Ureter (tissue), 1 donor: ENCODE measurements around the gene LUZP1. TPM values are rescaled to one million over a fixed set of nuclear protein-coding genes. Genes with fewer than 3 reads are reported as not detected.
"Not testable (repeated sequence)": the region's sequence is repeated elsewhere in the genome, so short reads cannot be mapped to it uniquely, and the experiment has no call there.

Experiments
- DNase-seq: peaks from one replicate; pipeline ENCODE4 v3.0.0-alpha.2; 2020; ENCODE audit warnings: low spot score
- total RNA-seq: library from RNA; stranded (reverse); gene quantifications from one replicate; pipeline ENCODE4 v1.2.4, GENCODE V29; 2023
- donor health status: DM: yes; HTN: yes; CAD: no.

LUZP1 gene
- total RNA-seq = 48.3 TPM

DNA sequence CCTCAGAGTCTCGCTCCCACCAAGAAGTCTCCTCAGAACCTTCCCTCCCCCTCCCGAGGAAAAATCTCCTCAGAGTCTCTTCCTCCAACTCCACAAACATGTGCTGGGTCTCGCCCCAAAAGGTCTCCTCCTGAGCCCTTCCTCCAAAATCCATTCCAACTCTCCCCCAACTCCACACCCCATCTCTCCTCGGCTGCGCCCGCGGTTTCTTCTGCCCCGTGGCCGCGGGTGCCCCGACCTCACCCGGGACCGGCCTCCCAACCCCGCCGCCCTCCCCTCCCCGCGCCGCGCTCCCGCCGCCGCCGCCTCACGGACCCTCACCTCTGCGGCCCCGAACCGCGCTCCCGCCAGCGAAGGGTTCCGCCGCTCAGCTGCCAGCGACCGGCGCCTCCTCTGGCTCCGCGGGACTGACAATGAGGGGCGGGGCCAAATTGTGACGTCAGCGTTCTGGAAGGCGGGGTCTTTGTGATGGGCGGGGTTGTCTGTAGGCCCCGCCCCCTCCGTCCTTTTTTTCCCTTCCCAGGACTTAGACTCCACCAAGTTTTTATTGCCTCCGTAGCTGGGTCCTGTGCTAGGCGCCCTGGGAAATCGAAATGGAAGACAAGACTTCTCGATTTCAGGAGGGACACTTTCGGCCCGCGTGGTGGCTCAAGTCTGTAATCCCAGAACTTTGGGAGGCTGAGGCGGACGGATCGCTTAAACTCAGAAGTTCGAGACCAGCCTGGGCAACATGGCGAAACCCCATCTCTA is at the start of gene LUZP1:
LUZP1 (minus strand) TSS at position 412 of the 750 bp plus-strand sequence.
- DNase-seq = peak; percentile 94

GRCh38 chr1:23217421-23218115 is 48.9 kb upstream of the LUZP1 start, which contains the start of gene HTR1D:
Gene HTR1D (minus strand): TSS chr1:23217502. CDS start chr1:23194219, 23,283 bp downstream.
- no peak for DNase-seq

GRCh38 chr1:23216771-23217420 is 48.2 kb upstream of the LUZP1 start:
- no peak for DNase-seq

DNA sequence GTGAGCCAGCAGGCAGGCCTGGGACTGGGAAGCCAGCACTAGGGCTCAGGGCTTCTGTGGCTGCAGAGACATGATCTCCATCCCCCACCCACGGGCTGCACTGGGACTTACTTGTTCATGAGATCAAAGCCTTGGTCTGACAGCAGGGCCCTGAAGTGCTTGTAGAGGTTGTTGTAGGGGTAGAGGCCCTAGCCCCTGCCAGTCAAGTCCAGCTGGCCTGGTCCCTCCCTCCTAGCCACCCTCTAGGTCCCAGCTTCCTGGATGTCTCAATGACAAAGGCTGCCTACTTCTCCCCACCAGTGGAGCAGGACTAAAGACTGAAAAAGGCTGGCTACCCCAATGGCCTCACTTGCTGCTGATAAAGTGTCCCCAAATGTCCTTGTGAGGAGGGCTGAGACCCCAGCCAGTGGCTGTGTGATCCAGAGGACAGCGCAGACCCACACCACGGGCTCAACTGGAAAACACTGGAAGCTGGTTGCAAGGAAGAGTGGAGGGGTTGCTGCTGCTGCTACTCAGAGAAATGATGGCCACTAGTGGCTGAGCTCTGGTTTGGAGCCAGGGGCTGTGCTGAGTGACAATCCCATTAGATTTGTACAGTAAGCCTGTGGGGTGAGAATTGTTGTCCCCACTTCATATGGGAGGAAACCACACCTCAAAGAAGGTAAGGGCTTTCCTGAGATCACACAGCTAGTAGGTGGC is 47.2 kb upstream of the LUZP1 start:
- no peak for DNase-seq

DNA sequence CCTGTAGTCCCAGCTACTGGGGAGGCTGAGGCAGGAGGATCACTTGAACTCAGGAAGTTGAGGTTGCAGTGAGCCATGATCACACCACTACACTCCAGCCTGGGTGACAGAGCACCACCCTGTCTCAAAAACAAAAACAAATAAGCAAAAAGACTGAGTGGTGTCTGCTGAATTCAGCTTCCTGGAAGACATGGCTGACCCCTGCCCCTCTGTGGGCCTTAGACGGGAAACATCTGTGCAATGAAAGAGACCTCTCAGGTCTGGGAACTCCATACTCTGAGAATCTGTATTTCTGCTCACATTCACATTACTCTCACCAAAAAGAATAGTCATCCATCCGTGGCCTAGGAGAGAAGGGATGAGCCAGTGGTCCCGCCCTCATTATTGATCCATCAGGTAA is 46.6 kb upstream of the LUZP1 start:
- DNase-seq = no peak

DNA sequence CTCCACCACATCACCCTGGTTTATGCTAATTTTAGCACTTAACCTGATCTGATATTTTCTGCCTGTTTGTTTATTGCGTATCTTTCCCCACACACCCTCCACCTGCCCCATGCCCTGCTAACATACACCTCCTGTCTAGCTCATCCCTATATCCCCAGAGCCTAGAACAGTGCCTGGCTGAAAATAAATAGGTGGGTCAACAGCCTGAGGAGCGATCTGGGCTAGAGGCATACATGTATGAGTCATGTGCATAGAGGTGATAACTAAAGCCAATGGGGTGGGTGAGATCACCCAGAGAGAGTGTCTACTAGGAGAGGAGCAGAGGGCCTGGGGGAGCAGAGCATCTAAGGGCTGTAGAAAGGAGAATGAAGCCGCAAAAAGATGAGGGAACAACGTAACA is 46.0 kb upstream of the LUZP1 start:
- DNase-seq = no peak

GRCh38 chr1:23211955-23212354 is 43.3 kb upstream of the LUZP1 start:
- no peak for DNase-seq

GRCh38 chr1:23210963-23211362 is 42.3 kb upstream of the LUZP1 start:
- no peak for DNase-seq

- DNase-seq = no peak
Measured at GRCh38 chr1:23210351-23210785, 41.7 kb upstream of the LUZP1 start.

- DNase-seq = no peak
Measured at GRCh38 chr1:23209770-23210169, 41.1 kb upstream of the LUZP1 start.

GRCh38 chr1:23208527-23208926 is 39.9 kb upstream of the LUZP1 start:
- no peak for DNase-seq

DNA sequence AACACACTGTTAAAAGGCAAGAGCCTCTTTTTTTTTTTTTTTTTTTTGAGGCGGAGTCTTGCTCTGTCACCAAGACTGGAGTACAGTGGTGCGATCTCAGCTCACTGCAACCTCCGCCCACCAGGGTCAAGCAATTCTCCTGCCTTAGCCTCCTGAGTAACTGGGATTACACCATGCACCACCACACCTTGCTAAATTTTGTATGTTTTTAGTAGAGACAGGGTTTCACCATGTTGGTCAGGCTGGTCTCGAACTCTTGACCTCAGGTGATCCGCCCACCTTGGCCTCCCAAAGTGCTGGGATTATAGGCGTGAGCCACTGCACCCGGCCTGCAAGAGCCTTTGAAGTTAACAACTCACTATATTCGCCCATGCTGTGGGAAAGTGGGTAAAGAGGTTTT is 39.1 kb upstream of the LUZP1 start:
- not testable (repeated sequence) for DNase-seq

- DNase-seq = no peak
Measured at GRCh38 chr1:23202263-23202749, 33.6 kb upstream of the LUZP1 start.

GRCh38 chr1:23200883-23201282 is 32.2 kb upstream of the LUZP1 start:
- no peak for DNase-seq

DNA sequence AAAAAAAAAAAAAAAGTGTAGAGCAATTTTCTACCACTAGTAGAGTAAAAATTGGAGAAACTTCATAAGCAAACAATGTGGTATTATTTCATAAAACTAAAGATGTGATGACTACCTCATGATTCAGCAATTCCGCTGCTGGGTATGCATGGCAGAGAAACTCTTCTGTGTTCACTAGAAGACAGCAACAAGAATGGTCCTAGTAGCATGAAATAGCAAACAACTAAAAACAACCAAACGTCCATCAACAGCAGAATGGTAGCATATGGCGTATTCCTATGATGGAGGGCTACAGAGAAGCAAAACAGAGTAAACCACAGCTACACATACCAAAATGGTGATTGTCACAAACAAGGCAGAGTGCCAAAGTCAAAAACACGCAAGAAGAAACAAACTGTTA is 29.7 kb upstream of the LUZP1 start:
- DNase-seq = no peak

GRCh38 chr1:23196627-23197328 is 28.1 kb upstream of the LUZP1 start:
- DNase-seq = no peak

DNA sequence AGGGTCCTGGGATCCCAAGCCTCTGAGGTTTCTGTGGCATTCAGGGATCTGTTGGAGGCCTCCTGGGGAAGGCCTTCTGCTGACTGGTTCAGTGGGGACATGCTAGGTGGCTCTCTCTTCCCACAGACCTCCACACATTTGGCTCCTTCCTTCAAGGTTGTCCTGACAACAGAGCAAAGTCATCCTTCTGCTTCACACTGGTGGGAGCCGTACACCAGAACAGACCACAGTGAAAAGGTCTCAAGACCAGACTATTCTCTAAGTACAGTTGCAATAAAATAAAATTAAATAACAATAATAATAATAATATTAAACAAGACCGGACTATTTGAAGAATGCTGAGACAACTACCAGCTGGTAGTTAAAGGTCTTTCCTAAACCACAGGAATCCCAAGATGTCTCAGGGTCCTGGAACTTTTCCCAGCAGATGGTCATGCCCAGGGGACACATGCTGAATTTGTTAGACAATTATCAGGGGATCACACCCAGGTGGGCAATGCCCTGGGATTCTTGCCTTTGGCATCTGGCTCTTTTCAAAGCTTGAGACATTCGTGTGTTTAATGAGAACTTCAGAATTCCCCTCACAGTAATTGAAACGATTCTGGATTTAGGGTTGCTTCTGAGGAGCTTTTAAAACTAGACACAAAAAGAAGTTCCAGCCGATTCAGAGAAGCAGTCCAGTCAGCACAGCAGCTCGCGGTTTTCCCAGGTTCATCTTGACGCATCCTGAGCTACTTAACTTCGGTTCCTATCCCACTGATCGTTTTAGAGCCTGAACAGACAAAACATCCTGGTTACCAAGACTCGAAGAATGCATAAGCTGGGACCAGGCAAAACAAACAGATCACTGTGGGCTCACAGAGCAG is 25.7 kb upstream of the LUZP1 start:
- no peak for DNase-seq

GRCh38 chr1:23193391-23194118 is 24.9 kb upstream of the LUZP1 start:
- no peak for DNase-seq

DNA sequence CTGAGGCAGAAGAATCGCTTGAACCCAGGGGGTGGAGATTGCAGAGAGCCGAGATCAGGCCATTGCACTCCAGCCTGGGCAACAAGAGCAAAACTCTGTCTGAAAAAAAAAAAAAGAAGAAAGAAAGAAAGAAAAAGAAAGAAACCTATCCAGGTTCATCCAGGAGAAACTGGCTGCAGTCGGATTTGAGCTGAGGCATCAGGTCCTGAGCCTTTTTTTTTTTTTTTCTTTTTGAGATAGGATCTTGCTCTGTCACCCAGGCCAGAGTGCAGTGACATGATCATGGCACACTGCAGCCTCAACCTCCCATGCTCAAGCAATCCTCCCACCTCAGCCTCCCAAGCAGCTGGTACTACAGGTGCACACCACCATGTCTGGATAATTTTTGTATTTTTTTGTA is 22.5 kb upstream of the LUZP1 start:
- DNase-seq = no peak
